ENCODE measurements around the gene MRPL37.

Gene MRPL37

GRCh38 chr1:54199765-54200518, at the start of gene MRPL37, which contains the start of gene CYB5RL:
MRPL37 (plus strand) TSS chr1:54200167; CDS start chr1:54200244, 77 bp downstream.
CYB5RL (minus strand) TSS chr1:54200030; CDS start chr1:54195616, 4,414 bp downstream.
- H3K27ac ChIP-seq = peak within 1 kb of the TSS; percentile 62
- TF ChIP-seq ZFX (IDR thresholded peaks at IDR 0.05; ENCODE audit: borderline replicate concordance) = no peak
- no peak for TF ChIP-seq CTCF (IDR thresholded peaks at IDR 0.05)

- no peak overlapping the region for H3K27ac ChIP-seq
- TF ChIP-seq ZFX (IDR thresholded peaks at IDR 0.05; ENCODE audit: borderline replicate concordance) (no peak), CTCF (IDR thresholded peaks at IDR 0.05) (no peak)
Measured at GRCh38 chr1:54151013-54151412, 49.0 kb upstream of the MRPL37 start.

GRCh38 chr1:54152696-54153095, 47.3 kb upstream of the MRPL37 start, which contains the start of gene CDCP2:
CDCP2 (minus strand) TSS chr1:54153000; CDS start chr1:54152922, 78 bp downstream.
- no peak within 1 kb of the TSS for H3K27ac ChIP-seq
- no peak for TF ChIP-seq ZFX (IDR thresholded peaks at IDR 0.05; ENCODE audit: borderline replicate concordance)
- no peak for TF ChIP-seq CTCF (IDR thresholded peaks at IDR 0.05)

GRCh38 chr1:54153535-54154439, 46.2 kb upstream of the MRPL37 start:
- H3K27ac ChIP-seq = no peak overlapping the region
- TF ChIP-seq ZFX (IDR thresholded peaks at IDR 0.05; ENCODE audit: borderline replicate concordance) (no peak), CTCF (IDR thresholded peaks at IDR 0.05) (no peak)

- TF ChIP-seq ZFX (IDR thresholded peaks at IDR 0.05; ENCODE audit: borderline replicate concordance) (no peak), CTCF (IDR thresholded peaks at IDR 0.05) (no peak)
- no peak overlapping the region for H3K27ac ChIP-seq
Measured at GRCh38 chr1:54156201-54156600, 43.8 kb upstream of the MRPL37 start.

- H3K27ac ChIP-seq = no peak overlapping the region
- TF ChIP-seq CTCF (IDR thresholded peaks at IDR 0.05) (no peak), ZFX (IDR thresholded peaks at IDR 0.05; ENCODE audit: borderline replicate concordance) (no peak)
Measured at GRCh38 chr1:54156986-54157385, 43.0 kb upstream of the MRPL37 start.

Data from 22Rv1 (cell line).